Cardiac fibroblast (primary cell): ENCODE results near the gene DUSP2.
A peak's percentile ranks its signal among the peaks of the same experiment; 100 is the strongest.

Experiments
- DNase-seq, 2 donors: peaks; one replicate each; pipeline versions ENCODE4 v3.0.0 to v3.0.0-alpha.2; 2010; ENCODE audit warnings: low read depth in 2 of 2
- H3K4me3 ChIP-seq, 2 donors: replicated peaks in 1 of 2; 1 replicate in 1 of 2; 2 replicates in 1 of 2; pipeline ENCODE4 v1.5.1; 2011; ENCODE audit warnings: low read depth in 2 of 2, low read length in 2 of 2, mild to moderate bottlenecking in 2 of 2, moderate library complexity in 1 of 2
- TF ChIP-seq, protein P1 (sequence below): IDR thresholded peaks from one replicate; pipeline ENCODE4 v1.5.1; 2011; ENCODE audit warnings: low read depth, mild to moderate bottlenecking, low read length, inconsistent platforms

The DUSP2 gene

DNA sequence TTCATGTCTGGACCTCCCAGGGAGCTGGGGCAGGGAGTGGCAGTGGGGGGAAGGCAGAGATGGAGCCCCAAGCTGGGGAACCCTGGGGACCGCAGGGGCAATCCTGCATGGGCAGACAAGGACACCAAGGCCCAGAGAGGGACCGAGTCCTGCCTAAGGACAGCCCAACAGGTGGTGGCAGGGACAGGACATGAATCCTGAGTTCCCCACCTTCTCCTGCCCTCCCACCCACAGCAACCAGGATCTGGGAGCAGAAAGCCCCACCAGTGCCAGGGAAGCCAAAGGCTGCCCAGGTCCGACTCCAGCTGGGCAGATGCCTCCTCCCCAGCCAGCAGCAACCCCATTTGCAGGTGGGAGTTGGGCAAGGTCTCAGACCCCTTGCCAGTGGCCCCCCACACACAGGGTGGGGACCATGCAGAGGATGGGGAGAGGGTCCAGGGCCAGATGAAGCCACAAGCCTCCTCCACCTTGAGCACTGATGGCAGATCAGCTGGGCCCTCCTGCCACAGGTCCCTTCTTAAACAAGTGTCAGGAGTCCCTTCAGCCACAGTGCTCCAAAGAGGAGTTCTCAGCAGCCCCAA lies 35.2 kb downstream of the DUSP2 start:
- H3K4me3 ChIP-seq, result no peak overlapping the region
- DNase-seq, result no peak
- TF ChIP-seq, protein P1, sequence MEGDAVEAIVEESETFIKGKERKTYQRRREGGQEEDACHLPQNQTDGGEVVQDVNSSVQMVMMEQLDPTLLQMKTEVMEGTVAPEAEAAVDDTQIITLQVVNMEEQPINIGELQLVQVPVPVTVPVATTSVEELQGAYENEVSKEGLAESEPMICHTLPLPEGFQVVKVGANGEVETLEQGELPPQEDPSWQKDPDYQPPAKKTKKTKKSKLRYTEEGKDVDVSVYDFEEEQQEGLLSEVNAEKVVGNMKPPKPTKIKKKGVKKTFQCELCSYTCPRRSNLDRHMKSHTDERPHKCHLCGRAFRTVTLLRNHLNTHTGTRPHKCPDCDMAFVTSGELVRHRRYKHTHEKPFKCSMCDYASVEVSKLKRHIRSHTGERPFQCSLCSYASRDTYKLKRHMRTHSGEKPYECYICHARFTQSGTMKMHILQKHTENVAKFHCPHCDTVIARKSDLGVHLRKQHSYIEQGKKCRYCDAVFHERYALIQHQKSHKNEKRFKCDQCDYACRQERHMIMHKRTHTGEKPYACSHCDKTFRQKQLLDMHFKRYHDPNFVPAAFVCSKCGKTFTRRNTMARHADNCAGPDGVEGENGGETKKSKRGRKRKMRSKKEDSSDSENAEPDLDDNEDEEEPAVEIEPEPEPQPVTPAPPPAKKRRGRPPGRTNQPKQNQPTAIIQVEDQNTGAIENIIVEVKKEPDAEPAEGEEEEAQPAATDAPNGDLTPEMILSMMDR, result no peak

DNA sequence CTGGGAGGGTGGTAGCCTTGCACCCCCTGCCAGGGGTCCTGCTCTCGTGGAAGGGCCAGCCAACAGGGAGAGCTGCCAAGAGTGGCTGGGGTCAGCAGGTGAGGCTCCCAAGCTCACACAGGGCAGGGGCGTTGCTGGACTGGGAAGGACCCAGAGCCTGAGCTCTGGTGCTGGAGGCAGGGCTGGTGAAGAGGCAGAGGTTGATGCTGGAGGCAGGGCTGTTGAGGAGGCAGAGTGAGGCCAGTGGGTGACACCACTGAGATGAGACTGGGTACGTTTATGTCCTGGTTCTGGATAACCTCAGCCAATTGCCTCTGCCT lies 35.9 kb downstream of the DUSP2 start:
- no peak for DNase-seq
- TF ChIP-seq, protein P1, result no peak
- H3K4me3 ChIP-seq, result no peak overlapping the region

GRCh38 chr2:96108541-96109360 lies 36.5 kb downstream of the DUSP2 start:
- no peak overlapping the region for H3K4me3 ChIP-seq
- TF ChIP-seq, protein P1, result no peak
- DNase-seq, result peak in 1 of 2 donors; percentile 33

DNA sequence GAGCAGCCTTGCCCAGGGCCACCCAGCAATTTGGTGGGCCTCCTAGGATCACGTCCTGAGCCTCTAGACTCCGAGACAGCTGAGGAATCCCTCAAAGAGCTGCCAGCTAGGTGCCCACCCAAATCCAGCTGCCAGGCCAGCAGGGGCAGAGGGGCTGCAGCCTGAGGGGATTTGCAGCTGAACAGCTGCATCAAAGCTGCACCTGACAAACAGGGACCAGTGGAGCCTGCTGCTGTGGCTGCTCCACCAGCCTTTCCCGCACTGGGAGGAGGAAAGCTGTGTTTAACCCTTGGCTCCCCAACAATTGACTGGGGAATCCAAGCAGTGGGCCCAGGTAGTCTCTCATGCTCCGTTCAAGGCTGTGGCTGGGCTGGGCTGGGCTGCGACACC lies 37.1 kb downstream of the DUSP2 start:
- H3K4me3 ChIP-seq, result no peak overlapping the region
- TF ChIP-seq, protein P1, result no peak
- no peak for DNase-seq

DNA sequence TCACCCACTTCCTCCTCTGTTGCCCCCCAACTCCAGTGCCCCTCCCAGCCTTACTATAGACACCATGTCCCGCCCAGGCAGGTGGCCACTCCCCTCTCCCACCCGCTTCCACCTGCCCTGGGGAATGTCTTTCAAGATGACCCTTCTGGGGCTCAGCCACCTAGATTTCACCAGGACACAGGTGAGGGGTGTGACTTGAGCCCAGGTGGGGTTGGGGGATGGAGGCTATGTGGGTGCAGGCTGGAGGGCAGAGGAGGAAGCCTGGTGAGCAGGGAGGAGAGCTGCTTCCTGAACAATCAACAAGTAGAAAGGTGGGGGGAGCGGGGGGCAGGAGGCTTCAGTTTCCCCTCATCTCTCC lies 37.6 kb downstream of the DUSP2 start:
- TF ChIP-seq, protein P1, result no peak
- H3K4me3 ChIP-seq, result no peak overlapping the region
- no peak for DNase-seq

DNA sequence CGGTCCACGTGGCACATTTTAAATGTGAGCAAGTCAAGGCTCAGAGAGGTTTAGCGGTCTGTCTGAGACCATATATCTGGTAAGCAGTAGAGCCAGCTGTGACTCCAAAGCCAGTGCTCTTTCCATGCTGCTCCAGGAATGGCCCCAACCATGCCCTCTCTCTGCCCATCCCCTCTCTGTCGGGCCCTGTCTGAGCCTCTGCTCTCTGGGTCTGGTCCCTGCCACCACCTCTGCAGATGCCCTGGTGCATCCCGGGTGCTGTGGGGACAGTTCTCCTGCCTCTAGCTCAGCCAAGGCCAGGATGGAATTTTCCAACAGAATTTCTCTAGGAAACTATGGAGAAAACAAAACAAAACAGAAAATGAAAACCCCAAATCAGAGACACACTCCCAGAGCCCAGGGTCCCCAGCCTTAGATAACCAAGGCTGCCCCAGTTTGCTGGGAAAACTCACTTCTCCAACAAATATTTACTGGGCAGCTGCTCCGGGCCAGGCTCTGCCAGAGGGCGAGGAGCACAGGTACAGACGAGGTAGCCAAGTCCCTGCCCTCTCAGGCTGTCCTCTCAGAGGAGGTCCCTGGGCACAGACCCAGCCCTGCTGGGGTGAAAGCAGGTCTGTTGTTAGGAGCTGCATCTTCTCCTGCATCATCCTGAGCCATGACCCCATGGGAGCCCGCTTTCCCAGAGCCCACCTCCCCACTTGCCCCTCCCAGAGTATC lies 38.1 kb downstream of the DUSP2 start:
- H3K4me3 ChIP-seq, result no peak overlapping the region
- TF ChIP-seq, protein P1, result no peak
- DNase-seq, result no peak
